ENCODE data around the gene ARL3. TPM values are rescaled to one million over a fixed set of nuclear protein-coding genes. Genes with fewer than 3 reads are reported as not detected.

The ARL3 gene
- total RNA-seq, 1 experiment from 2014 or later: 20.7 TPM

DNA sequence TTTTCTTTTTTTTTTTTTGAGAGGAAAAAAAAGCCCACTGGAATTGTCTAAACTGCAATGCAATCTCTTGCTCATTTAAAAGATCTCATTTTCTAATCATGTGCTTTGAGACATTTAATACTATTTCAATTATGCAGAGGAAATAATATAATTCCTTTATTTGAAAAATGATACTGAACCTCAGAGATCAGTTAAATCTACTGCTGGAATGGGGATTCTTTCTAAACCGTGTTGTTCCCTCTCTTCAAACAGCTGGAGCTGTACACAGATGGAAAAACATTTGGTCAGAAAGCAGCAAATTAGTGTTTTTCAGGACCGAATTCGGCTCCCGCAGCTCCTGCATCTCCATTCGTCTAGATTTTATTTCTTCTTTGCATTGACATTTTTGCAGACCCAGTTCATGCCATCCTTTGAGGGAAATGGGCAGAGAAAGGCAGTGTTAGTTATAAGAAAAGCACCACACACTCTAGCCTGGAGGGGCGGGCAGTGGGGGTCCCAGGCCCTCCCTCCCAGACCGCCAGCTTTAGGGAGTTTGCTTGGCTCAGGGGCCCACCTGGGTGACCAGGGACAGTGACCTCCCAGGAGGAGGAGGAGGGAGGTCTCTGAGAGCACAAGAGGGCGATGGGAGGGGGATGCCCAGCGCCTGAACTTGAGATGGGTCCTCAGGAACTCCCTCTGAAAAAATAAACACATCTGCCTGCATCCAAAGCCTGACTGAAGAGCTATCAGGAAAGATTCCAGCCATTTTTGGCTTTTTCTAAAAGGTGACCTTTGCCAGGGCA is 37.5 kb downstream of the ARL3 start:
- Histone ChIP-seq H3K36me3 (ENCODE audit: control insufficient read depth, insufficient read depth, low read length) (no peaks in the 10 kb centered on the region), H3K4me1 (ENCODE audit: control insufficient read depth, insufficient read depth, low read length) (no peaks in the 10 kb centered on the region), H3K9me3 (ENCODE audit: control insufficient read depth, insufficient read depth, low read depth, low read length) (no peaks in the 10 kb centered on the region), H3K27me3 (ENCODE audit: control insufficient read depth, insufficient read depth, low read length) (no peaks in the 10 kb centered on the region), H3K4me3 (ENCODE audit: low read depth in 2 of 2, low read length in 2 of 2) (no peak overlapping the region), H3K27ac (ENCODE audit: low read length) (no peak overlapping the region)
- CTCF ChIA-PET: interaction anchor here (0.7 kb wide), 1 partner anchor 12 kb away, joined by 6 read pairs; no protein-coding TSS in a partner anchor
- in situ Hi-C loops (cut with HindIII; ENCODE audit: low pct_unique_long_range_greater_than_20kb, low sequenced_read_pairs) (no loop called here), intact Hi-C loops (cut with micrococcal nuclease; ENCODE audit: unreplicated experiment) (no loop called here)
- ATAC-seq (no peak), DNase-seq (ENCODE audit: low read depth, low spot score) (no peak)
- TF ChIP-seq POLR2AphosphoS5 (IDR thresholded peaks at IDR 0.05; ENCODE audit: low read depth, low read length): no peak
- TF ChIP-seq, protein P1, sequence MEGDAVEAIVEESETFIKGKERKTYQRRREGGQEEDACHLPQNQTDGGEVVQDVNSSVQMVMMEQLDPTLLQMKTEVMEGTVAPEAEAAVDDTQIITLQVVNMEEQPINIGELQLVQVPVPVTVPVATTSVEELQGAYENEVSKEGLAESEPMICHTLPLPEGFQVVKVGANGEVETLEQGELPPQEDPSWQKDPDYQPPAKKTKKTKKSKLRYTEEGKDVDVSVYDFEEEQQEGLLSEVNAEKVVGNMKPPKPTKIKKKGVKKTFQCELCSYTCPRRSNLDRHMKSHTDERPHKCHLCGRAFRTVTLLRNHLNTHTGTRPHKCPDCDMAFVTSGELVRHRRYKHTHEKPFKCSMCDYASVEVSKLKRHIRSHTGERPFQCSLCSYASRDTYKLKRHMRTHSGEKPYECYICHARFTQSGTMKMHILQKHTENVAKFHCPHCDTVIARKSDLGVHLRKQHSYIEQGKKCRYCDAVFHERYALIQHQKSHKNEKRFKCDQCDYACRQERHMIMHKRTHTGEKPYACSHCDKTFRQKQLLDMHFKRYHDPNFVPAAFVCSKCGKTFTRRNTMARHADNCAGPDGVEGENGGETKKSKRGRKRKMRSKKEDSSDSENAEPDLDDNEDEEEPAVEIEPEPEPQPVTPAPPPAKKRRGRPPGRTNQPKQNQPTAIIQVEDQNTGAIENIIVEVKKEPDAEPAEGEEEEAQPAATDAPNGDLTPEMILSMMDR (IDR thresholded peaks at IDR 0.05): no peak
- TF ChIP-seq, protein P2, sequence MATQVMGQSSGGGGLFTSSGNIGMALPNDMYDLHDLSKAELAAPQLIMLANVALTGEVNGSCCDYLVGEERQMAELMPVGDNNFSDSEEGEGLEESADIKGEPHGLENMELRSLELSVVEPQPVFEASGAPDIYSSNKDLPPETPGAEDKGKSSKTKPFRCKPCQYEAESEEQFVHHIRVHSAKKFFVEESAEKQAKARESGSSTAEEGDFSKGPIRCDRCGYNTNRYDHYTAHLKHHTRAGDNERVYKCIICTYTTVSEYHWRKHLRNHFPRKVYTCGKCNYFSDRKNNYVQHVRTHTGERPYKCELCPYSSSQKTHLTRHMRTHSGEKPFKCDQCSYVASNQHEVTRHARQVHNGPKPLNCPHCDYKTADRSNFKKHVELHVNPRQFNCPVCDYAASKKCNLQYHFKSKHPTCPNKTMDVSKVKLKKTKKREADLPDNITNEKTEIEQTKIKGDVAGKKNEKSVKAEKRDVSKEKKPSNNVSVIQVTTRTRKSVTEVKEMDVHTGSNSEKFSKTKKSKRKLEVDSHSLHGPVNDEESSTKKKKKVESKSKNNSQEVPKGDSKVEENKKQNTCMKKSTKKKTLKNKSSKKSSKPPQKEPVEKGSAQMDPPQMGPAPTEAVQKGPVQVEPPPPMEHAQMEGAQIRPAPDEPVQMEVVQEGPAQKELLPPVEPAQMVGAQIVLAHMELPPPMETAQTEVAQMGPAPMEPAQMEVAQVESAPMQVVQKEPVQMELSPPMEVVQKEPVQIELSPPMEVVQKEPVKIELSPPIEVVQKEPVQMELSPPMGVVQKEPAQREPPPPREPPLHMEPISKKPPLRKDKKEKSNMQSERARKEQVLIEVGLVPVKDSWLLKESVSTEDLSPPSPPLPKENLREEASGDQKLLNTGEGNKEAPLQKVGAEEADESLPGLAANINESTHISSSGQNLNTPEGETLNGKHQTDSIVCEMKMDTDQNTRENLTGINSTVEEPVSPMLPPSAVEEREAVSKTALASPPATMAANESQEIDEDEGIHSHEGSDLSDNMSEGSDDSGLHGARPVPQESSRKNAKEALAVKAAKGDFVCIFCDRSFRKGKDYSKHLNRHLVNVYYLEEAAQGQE (IDR thresholded peaks at IDR 0.05; ENCODE audit: insufficient read depth in 1 of 2, low read depth in 2 of 2, low read length in 1 of 2): no peak
- TF ChIP-seq SIN3A (IDR thresholded peaks at IDR 0.05; ENCODE audit: borderline replicate concordance, insufficient read depth, low read depth, low read length): no peak
- no peak for TF ChIP-seq TCF7L2 (IDR thresholded peaks at IDR 0.05; ENCODE audit: low read depth, low read length)
- BruUV-seq (replicated peaks): no TSS peak
- POLR2A ChIA-PET: interaction anchor here (0.6 kb wide), 1 partner anchor 1104 kb away, joined by 3 read pairs; no protein-coding TSS in a partner anchor

DNA sequence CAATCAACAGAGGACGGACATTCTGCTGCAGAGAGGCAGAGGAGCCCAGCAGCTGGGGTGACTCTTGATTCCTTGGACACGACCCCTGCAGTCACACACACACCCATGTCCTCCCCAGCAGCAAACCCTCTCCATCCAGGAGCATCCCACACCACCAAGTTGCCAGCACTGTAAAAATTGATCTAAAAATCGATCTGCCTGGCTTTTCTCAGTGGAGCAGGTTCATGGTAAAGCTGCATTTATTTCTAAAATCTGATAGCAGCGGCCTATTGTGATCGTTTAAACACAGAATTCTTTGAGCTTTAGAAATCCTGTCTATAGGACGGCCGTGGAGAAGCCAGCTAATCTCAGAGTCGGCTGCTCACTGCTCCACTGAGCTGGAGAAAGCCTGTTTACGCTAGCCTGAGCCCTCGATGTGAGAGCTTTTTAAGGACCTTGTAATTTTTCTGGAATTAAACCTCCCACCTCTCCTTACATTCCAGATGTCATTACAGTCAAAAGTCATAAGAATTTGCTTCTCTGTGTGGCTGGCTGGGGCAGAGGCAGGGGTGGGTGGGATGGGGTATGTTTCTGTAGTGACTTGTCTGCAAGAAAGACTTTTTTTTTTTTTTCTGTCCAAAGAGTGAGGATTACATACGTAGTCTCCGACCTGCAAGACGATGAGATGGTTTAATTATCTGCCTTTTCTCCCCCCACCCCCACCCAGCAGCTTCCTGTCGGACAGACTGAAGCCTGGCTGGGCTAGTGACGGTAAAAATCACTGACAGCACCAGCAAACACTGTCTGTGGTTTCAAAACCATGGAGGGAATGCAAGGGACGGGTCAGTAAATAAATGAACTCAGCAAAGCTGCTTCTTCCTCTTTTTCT is 38.3 kb downstream of the ARL3 start:
- TF ChIP-seq SIN3A (IDR thresholded peaks at IDR 0.05; ENCODE audit: borderline replicate concordance, insufficient read depth, low read depth, low read length) (no peak), TCF7L2 (IDR thresholded peaks at IDR 0.05; ENCODE audit: low read depth, low read length) (no peak), POLR2AphosphoS5 (IDR thresholded peaks at IDR 0.05; ENCODE audit: low read depth, low read length) (no peak)
- TF ChIP-seq, protein P1 (IDR thresholded peaks at IDR 0.05): no peak
- TF ChIP-seq, protein P2 (IDR thresholded peaks at IDR 0.05; ENCODE audit: insufficient read depth in 1 of 2, low read depth in 2 of 2, low read length in 1 of 2): no peak
- ChIA-PET POLR2A (interaction anchor here (0.6 kb wide), 1 partner anchor 1103 kb away, joined by 3 read pairs; no protein-coding TSS in a partner anchor), CTCF (interaction anchor here (0.7 kb wide), 1 partner anchor 11 kb away, joined by 6 read pairs; no protein-coding TSS in a partner anchor)
- ATAC-seq (no peak), DNase-seq (ENCODE audit: low read depth, low spot score) (no peak)
- in situ Hi-C loops (cut with HindIII; ENCODE audit: low pct_unique_long_range_greater_than_20kb, low sequenced_read_pairs): no loop called here
- Histone ChIP-seq H3K9me3 (ENCODE audit: control insufficient read depth, insufficient read depth, low read depth, low read length) (no peaks in the 10 kb centered on the region), H3K27ac (ENCODE audit: low read length) (no peak overlapping the region), H3K27me3 (ENCODE audit: control insufficient read depth, insufficient read depth, low read length) (no peaks in the 10 kb centered on the region), H3K4me1 (ENCODE audit: control insufficient read depth, insufficient read depth, low read length) (no peaks in the 10 kb centered on the region), H3K4me3 (ENCODE audit: low read depth in 2 of 2, low read length in 2 of 2) (no peak overlapping the region), H3K36me3 (ENCODE audit: control insufficient read depth, insufficient read depth, low read length) (no peaks in the 10 kb centered on the region)
- intact Hi-C loops (cut with micrococcal nuclease; ENCODE audit: unreplicated experiment): no loop called here
- BruUV-seq (replicated peaks): no TSS peak
